ENCODE results near the gene FAM131A. TPM values are rescaled to one million over a fixed set of nuclear protein-coding genes. Genes with fewer than 3 reads are reported as not detected.

Gene FAM131A
- total RNA-seq, 4 donors from 2014 or later, result 53.9 to 71.4 (median 65.3) TPM

- ATAC-seq, result no peak
- Histone ChIP-seq H3K4me3 (no peak overlapping the region), H3K27ac (no peak overlapping the region), H3K36me3 (peaks cover 0 to 39% of the 10 kb centered on the region in 2 donors), H3K27me3 (peaks cover 21% of the 10 kb centered on the region), H3K4me1 (peaks cover 0 to 7% (median 4%) of the 10 kb centered on the region in 3 donors), H3K9me3 (no peaks in the 10 kb centered on the region)
- TF ChIP-seq POLR2AphosphoS5 (IDR thresholded peaks at IDR 0.05) (no peak), EP300 (IDR thresholded peaks at IDR 0.05) (no peak), POLR2A (IDR thresholded peaks at IDR 0.05) (no peak), CTCF (IDR thresholded peaks at IDR 0.05) (no peak)
- 60% methylated on average over 5 of the region's 37 CpGs; no CpG with 5 or more reads in 1 of the 2 donors for WGBS, 2 donors (ENCODE audit: low coverage in 1 of 2)
Observed at GRCh38 chr3:184386047-184386806, 48.8 kb downstream of the FAM131A start.

- Histone ChIP-seq H3K4me3 (no peak overlapping the region), H3K27ac (no peak overlapping the region), H3K9me3 (no peaks in the 10 kb centered on the region), H3K27me3 (peaks cover 11% of the 10 kb centered on the region), H3K4me1 (no peaks in the 10 kb centered on the region), H3K36me3 (peaks cover 0 to 39% of the 10 kb centered on the region in 2 donors)
- TF ChIP-seq POLR2A (IDR thresholded peaks at IDR 0.05) (no peak), EP300 (IDR thresholded peaks at IDR 0.05) (no peak), CTCF (IDR thresholded peaks at IDR 0.05) (no peak), POLR2AphosphoS5 (IDR thresholded peaks at IDR 0.05) (no peak)
- 80 to 93% methylated on average over 1 to 3 of the region's 12 CpGs for WGBS, 2 donors (ENCODE audit: low coverage in 1 of 2)
- no peak for ATAC-seq
Observed at GRCh38 chr3:184387174-184387714, 49.8 kb downstream of the FAM131A start.

- no peak overlapping the region for H3K27ac ChIP-seq
- no peak for TF ChIP-seq POLR2A (IDR thresholded peaks at IDR 0.05)
- no peak for TF ChIP-seq CTCF (IDR thresholded peaks at IDR 0.05)
- no peak for TF ChIP-seq POLR2AphosphoS5 (IDR thresholded peaks at IDR 0.05)
- TF ChIP-seq EP300 (IDR thresholded peaks at IDR 0.05), result no peak
- ATAC-seq, result no peak
- no peaks in the 10 kb centered on the region for H3K9me3 ChIP-seq
- H3K4me1 ChIP-seq, result no peaks in the 10 kb centered on the region
- peaks cover 0 to 31% of the 10 kb centered on the region in 2 donors for H3K36me3 ChIP-seq
- WGBS, 2 donors (ENCODE audit: low coverage in 1 of 2), result 63 to 79% methylated on average over 4 of the region's 8 CpGs
- H3K4me3 ChIP-seq, result no peak overlapping the region
- peaks cover 10% of the 10 kb centered on the region for H3K27me3 ChIP-seq
Observed at GRCh38 chr3:184388164-184388935, 51.0 kb downstream of the FAM131A start.

- Histone ChIP-seq H3K4me1 (no peaks in the 10 kb centered on the region), H3K36me3 (peaks cover 0 to 30% of the 10 kb centered on the region in 2 donors), H3K27ac (no peak overlapping the region), H3K27me3 (peaks cover 10% of the 10 kb centered on the region), H3K4me3 (no peak overlapping the region), H3K9me3 (no peaks in the 10 kb centered on the region)
- no peak for ATAC-seq
- TF ChIP-seq POLR2AphosphoS5 (IDR thresholded peaks at IDR 0.05) (no peak), CTCF (IDR thresholded peaks at IDR 0.05) (no peak), EP300 (IDR thresholded peaks at IDR 0.05) (no peak), POLR2A (IDR thresholded peaks at IDR 0.05) (no peak)
- 71% methylated on average over 1 of the region's 8 CpGs; no CpG with 5 or more reads in 1 of the 2 donors for WGBS, 2 donors (ENCODE audit: low coverage in 1 of 2)
Observed at GRCh38 chr3:184388936-184389230, 51.5 kb downstream of the FAM131A start.
